Osteocyte (in vitro differentiated cells): ENCODE data around the gene ATP11A. TPM values are rescaled to one million over a fixed set of nuclear protein-coding genes. Genes with fewer than 3 reads are reported as not detected.

Source experiments
- DNase-seq: peaks from one replicate; pipeline ENCODE4 v3.0.0; 2021; ENCODE audit warnings: mixed read lengths; ENCODE audit not compliant: unreplicated experiment; ENCODE audit errors: extremely low spot score
- H3K27ac Mint-ChIP-seq: one replicate; pipeline ENCODE4 v1.8.0; 2021; ENCODE audit warnings: mild to moderate bottlenecking, mixed read lengths; ENCODE audit not compliant: unreplicated experiment
- H3K27me3 Mint-ChIP-seq: one replicate; pipeline ENCODE4 v1.8.0; 2021; ENCODE audit warnings: mixed read lengths; ENCODE audit not compliant: unreplicated experiment
- H3K36me3 Mint-ChIP-seq: one replicate; pipeline ENCODE4 v1.8.0; 2021; ENCODE audit warnings: mixed read lengths; ENCODE audit not compliant: unreplicated experiment
- H3K4me1 Mint-ChIP-seq: one replicate; pipeline ENCODE4 v1.8.0; 2021; ENCODE audit warnings: mixed read lengths; ENCODE audit not compliant: unreplicated experiment
- H3K4me3 Mint-ChIP-seq: one replicate; pipeline ENCODE4 v1.8.0; 2021; ENCODE audit warnings: mild to moderate bottlenecking, moderate library complexity, mixed read lengths; ENCODE audit not compliant: unreplicated experiment
- H3K9me3 Mint-ChIP-seq: one replicate; pipeline ENCODE4 v1.8.0; 2021; ENCODE audit warnings: mixed read lengths; ENCODE audit not compliant: unreplicated experiment
- CTCF ChIP-seq: fragments of 200-600 bp; sonication (generic); IDR thresholded peaks from 2 replicates; pipeline ENCODE4 v1.5.0; 2021; ENCODE audit warnings: antibody characterized with exemption, mild to moderate bottlenecking, moderate library complexity
- total RNA-seq: library from RNA; stranded (reverse); gene quantifications from 2 replicates; pipeline ENCODE4 v1.2.1, GENCODE V29; 2021

Gene ATP11A
- total RNA-seq, 1 donor from 2014 or later = 15.7 TPM

GRCh38 chr13:112916296-112916695 is 226.5 kb downstream of the ATP11A start:
- no peak overlapping the region for H3K4me3 Mint-ChIP-seq
- peaks cover 42% of the 10 kb centered on the region for H3K27me3 Mint-ChIP-seq
- H3K36me3 Mint-ChIP-seq = no peaks in the 10 kb centered on the region
- TF ChIP-seq CTCF = no peak
- H3K9me3 Mint-ChIP-seq = no peaks in the 10 kb centered on the region
- DNase-seq = no peak
- peaks cover 13% of the 10 kb centered on the region for H3K4me1 Mint-ChIP-seq
- no peak overlapping the region for H3K27ac Mint-ChIP-seq

GRCh38 chr13:112917056-112917664 is 227.3 kb downstream of the ATP11A start:
- H3K4me3 Mint-ChIP-seq = no peak overlapping the region
- no peaks in the 10 kb centered on the region for H3K36me3 Mint-ChIP-seq
- no peak overlapping the region for H3K27ac Mint-ChIP-seq
- no peak for TF ChIP-seq CTCF
- H3K9me3 Mint-ChIP-seq = no peaks in the 10 kb centered on the region
- H3K27me3 Mint-ChIP-seq = peaks cover 40% of the 10 kb centered on the region
- peaks cover 13% of the 10 kb centered on the region for H3K4me1 Mint-ChIP-seq
- DNase-seq = no peak

- Mint-ChIP-seq H3K27me3 (peaks cover 43% of the 10 kb centered on the region), H3K27ac (no peak overlapping the region), H3K4me1 (peaks cover 13% of the 10 kb centered on the region), H3K36me3 (no peaks in the 10 kb centered on the region), H3K4me3 (no peak overlapping the region), H3K9me3 (no peaks in the 10 kb centered on the region)
- TF ChIP-seq CTCF = no peak
- no peak for DNase-seq
Observed at GRCh38 chr13:112917737-112918136, 227.9 kb downstream of the ATP11A start.

- no peak overlapping the region for H3K4me3 Mint-ChIP-seq
- DNase-seq = no peak
- H3K4me1 Mint-ChIP-seq = peaks cover 13% of the 10 kb centered on the region
- no peaks in the 10 kb centered on the region for H3K9me3 Mint-ChIP-seq
- peaks cover 43% of the 10 kb centered on the region for H3K27me3 Mint-ChIP-seq
- no peaks in the 10 kb centered on the region for H3K36me3 Mint-ChIP-seq
- H3K27ac Mint-ChIP-seq = no peak overlapping the region
- no peak for TF ChIP-seq CTCF
Observed at GRCh38 chr13:112918266-112918665, 228.4 kb downstream of the ATP11A start.

- Mint-ChIP-seq H3K9me3 (no peaks in the 10 kb centered on the region), H3K36me3 (no peaks in the 10 kb centered on the region), H3K4me3 (no peak overlapping the region), H3K27ac (no peak overlapping the region), H3K27me3 (peaks cover 43% of the 10 kb centered on the region), H3K4me1 (peaks cover 13% of the 10 kb centered on the region)
- no peak for DNase-seq
- TF ChIP-seq CTCF = no peak
Observed at GRCh38 chr13:112918746-112919145, 228.9 kb downstream of the ATP11A start.
